Ovary (tissue), 3 donors: ENCODE data around the gene SPATA21.

Experiments
- CTCF ChIP-seq, 3 donors: fragments of 450-650 bp in 2 of 3; fragments of 200-600 bp in 1 of 3; IDR thresholded peaks; one replicate each; pipeline versions ENCODE4 v1.5.1 to v1.8.0; 2016 to 2022; ENCODE audit warnings: antibody characterized with exemption in 3 of 3, mild to moderate bottlenecking in 1 of 3
- POLR2A ChIP-seq: fragments of 450-650 bp; IDR thresholded peaks from one replicate; pipeline ENCODE4 v1.6.1; 2017; ENCODE audit warnings: antibody characterized with exemption, mild to moderate bottlenecking, moderate library complexity
- donor health status: DM: no; HTN: no; CAD: no.

- TF ChIP-seq CTCF (IDR thresholded peaks at IDR 0.05) = no peak
- no peak for TF ChIP-seq POLR2A
Measured at GRCh38 chr1:16394977-16395376, 42.2 kb downstream of the SPATA21 start.
